HG02588 (cell line): ENCODE data around the gene ASPG.

Experiments used
- ATAC-seq: cut with Tn5 transposase; IDR thresholded peaks from one replicate; pipeline ENCODE4 v1.9.1; 2021; ENCODE audit warnings: mild to moderate bottlenecking, moderate library complexity; ENCODE audit not compliant: unreplicated experiment

The ASPG gene

GRCh38 chr14:104093366-104094055, 8.0 kb downstream of the ASPG start:
- ATAC-seq: no peak

- no peak for ATAC-seq
These were observed 8.7 kb downstream of the ASPG start for GRCh38 chr14:104094056-104094708.

DNA sequence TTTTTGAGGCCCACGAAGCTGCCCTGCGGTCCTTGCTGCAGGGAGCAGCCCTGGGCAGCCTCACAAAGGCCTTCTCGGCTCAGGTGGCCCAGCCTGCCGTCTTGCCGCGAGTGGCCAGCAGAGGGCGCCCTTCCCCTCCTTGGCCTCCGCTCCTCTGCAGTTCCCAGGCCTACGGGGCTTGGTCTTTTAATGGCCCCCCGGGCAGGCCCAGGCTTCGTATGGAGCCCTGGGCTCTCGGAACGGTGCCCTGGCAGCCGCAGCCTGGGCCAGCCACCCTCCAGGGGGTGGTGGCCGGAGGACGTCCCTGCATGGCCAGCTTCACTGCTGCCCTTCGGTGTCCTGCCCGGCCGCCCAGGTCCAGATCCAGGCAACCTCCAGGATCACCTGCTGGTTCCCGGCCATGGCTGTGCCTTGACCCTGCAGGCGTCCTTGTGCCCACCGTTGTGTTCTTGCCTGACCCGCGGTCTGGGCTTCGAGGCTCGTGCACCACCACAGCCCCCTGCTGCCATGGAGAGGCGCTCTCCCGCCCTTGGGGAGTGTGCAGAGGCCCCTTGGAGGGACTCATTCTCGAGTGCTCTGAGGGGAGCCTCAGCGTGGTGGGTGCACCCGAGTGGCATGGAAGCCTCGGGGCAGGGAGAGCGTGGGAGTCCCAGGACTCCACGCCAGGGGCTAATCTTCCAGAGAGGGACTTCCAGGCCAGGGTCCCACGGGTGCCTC, 9.4 kb downstream of the ASPG start:
- no peak for ATAC-seq

DNA sequence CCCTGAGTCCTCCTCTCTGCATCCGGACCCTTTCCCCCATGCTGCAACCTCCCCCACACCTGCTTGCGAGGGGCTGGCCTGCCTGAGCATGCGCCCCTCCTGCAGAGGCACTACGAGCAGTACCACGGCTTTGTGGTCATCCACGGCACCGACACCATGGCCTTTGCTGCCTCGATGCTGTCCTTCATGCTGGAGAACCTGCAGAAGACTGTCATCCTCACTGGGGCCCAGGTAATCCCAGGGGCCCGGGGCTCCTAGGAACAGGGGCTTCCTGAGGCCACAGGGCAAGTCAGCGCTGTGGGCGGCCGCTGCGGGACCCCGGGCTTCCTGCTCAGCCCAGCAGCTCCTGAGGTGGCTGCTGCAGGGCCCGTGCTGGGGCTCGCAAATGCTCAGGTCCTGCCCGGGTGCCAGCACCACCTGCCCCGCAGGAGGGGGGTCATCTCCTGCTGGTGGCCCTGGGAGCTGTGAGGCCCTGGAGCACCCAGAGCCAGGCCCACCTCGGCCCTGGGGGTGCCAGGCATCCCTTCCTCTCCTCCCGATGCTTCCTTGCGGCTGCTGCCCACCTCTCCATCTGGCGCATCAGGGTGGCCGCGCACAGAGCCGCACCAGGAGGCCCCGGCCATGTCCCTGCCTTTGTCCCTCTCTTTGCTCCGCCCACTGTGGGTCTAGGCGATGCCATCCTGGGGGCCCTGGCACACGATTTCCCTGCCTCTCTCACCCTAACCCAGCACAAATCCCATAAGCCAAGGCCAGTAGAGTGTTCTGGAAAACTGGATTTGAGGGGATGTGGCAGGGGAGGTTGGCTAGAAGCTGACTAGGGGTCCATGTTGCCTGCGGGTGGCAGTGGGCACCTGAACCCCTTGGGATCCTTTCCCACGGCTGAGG, 10.2 kb downstream of the ASPG start:
- no peak for ATAC-seq

- ATAC-seq: no peak
These were observed 10.8 kb downstream of the ASPG start for GRCh38 chr14:104096318-104096717.

- no peak for ATAC-seq
These were observed 11.5 kb downstream of the ASPG start for GRCh38 chr14:104096751-104097700.

DNA sequence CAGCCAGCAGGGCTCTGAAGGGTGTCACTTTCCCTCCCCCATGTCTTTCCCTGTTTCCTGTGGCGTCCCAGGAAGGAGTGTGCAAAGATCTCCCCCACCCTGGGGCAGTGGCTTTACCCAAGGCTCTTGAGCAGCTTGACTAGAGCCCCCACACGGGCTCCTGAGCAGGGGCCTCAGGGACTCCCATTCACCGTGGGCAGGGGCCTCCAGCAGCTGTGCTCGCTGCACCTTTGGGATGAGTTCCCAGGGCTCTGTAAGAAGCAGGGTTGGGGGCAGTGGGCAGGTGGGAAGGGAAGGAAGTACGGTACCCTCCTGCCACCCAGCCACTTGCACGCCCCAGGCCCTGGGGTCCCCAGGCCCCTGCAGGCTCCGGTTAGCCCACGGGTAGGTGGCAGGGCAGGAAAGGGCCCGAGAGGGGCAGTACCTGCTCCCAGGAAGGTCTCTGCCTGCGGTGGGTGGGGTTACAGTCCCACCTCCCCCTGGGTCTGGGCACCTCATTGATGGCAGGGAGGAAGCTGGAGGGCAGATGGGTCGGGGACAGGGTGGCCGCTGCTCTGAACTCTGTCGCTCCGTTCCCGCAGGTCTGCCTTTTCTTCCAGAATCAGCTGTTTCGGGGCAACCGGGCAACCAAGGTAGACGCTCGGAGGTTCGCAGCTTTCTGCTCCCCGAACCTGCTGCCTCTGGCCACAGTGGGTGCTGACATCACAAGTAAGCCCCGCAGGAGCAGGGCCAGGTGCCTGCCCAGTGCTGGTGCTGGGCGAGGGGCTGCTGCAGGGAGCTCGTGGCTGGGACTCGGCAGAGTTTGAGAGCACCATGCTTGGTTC, 13.0 kb downstream of the ASPG start:
- ATAC-seq: no peak

DNA sequence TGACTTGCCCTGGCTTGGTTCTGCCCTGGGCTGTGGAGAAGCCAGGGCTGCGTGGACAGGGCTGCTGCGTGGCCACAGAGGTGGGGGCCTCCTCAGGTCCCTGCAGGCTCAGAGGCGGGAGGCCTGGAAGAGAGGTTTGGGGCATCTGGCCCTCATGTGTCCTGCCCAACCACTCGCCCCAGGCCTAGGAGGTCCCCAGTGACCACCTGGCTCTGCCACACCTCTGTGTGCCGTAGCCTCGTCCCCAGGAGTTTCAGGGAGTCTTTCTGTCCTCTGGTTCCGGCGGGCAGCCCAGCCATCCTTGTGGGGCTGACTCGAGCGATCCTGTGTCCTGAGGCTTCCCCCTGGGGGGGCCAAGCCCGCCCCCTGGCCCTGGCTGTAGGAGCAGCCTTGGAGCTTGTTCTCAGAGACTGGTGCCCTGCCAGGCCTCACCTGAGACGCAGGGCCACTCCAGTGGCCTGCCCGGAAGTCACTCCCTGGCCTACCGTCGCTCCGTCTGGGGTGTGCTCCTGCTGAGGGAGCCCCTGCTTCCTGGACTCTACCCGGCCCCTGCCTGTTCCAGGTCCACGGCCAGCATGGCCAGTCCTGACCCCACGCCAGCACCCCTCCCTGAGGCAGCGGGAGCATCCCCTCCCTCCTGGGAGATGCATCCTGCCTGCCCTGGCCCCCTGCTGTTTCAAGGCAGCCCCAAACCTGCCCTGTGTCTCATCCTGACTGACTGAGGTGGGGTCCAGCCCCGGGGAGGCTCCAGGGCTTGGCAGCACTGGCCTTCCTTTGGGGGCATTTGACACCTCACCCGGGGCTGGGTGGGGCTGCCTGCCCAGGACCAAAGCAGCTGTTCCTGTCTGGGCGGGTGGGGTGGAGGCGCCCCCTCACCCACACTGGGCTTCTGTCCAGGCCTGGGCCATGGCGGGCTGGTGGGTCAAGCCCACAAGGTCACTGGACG, 13.9 kb downstream of the ASPG start:
- ATAC-seq: no peak

DNA sequence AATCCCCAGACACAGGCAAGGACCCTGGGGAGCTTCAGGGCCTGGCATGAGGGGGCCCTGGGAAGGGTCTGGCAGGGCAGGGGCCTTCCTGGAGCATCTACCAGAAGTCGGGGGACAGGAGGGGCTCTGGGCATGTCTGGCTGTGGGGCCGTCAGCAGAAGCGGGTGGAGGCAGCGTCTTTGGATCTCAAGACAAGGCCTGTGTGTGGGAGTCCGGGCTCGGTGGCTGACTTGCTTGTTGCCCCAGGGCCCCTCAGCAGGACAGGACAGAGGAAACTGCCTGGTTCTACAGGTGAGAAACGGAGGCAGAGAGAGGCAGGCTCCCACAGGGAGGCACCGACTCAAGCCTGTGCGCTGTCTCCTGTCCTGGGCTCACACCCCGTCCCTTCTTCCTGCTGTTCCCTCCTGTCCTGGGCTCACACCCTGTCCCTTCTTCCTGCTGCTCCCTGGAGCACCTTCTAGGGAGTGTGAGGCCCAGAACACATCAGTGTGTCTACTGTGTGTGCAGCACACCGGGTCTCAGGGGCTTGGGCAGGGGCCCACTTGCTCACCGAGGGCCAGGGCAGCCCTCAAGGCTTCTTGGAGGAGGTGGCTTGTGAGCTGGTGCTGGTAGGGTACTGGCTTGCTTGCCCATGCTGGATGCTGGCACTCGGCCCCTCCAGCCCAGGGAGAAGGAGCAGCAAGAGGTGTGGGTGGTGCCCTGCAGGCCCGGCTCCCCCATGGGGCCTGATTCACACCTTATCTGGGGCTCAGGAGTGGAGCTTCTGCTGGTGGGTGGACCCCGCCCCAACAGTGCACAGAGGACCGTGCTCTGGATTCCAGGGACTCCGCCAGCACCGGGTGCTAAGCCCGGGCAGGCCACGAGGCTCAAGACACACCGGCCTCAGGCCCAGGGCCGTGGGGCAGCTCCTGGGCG, 14.9 kb downstream of the ASPG start:
- ATAC-seq: no peak

- no peak for ATAC-seq
These were observed 15.7 kb downstream of the ASPG start for GRCh38 chr14:104101086-104101621.

DNA sequence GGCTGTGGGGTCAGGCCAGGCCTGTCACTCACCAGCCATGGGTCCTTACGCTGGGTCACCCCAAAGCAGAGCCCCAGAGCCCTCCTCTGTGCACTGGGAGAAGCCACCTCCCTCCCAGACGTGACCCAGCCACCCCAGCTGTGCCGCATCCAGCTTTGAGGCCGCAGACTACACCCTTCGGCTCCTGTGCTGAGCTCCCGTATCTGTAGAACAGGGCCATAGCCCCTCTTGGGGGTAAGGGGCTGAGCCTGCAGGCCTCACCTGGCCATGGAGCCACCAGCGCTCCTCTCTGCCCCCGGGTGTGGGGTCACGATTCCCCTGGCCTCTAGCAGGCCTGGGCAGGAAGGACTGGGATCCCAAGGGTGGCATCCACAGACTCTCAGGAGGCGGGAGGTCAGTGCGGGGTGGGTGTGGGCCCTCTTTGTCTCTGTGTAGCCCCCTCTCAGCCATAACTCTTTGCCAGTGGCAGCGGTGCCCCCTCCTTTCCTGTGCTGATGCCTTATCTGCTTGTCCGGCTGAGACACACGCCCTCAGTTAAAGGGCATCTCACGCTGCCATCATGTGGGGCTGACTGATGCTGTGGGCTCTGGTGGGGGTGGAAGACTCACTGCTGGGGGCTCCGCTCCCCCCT, 16.3 kb downstream of the ASPG start:
- ATAC-seq: no peak

- no peak for ATAC-seq
These were observed 16.9 kb downstream of the ASPG start for GRCh38 chr14:104102282-104102914.

DNA sequence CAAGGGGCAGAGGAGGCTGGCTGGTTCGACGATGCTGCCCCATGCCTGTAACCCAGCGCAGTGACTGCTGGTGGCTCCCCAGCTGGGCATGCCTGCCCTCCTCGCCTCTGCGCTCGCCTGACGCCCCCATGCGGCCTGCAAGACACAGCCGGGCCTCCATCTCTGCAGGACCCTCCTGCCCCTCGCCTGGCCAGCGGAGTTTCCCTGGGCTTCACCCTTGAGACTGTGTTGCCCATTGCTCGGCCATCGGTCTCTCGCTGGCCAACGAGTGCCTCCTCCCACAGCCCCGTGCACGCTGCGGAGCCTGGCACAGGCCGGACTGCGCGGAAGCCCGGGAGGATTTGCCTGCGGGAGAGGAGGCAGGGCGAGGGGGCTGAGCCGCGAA, 17.6 kb downstream of the ASPG start:
- no peak for ATAC-seq

DNA sequence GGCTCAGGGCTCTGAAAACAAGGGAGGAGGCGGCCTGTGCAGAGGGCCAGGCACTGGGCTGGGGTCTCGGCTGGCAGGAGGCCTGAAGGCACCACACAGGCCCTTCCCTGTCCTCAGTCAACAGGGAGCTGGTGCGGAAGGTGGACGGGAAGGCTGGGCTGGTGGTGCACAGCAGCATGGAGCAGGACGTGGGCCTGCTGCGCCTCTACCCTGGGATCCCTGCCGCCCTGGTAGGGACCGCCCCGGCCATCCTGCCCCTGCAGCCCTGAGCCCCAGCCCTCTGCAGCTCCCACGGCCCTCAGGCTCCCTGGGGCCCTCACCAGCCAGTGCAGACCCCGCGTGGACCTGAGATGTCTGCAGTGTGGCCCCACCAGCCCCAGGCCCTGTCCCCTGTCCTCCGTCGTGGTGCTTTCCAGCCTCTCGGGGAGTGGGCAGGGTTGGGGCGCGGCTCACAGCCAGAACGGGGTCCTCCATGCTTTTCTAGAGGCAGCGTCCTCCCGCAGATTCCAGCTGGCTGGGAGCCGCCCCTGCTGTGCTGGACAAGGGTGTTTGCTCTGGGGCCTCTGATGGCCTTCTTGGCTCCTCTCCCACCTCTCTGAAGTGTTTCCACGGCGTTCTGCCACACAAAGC, 18.1 kb downstream of the ASPG start:
- no peak for ATAC-seq
